PC-3 (cell line): ENCODE results near the gene TTC9B.

Source experiments
- CTCF ChIP-seq: fragments of 300-600 bp; sonication (generic); conservative IDR thresholded peaks from 2 replicates; pipeline ENCODE4 v1.5.1; 2017; ENCODE audit warnings: antibody characterized with exemption, low read depth, mild to moderate bottlenecking, low read length
- EZH2 ChIP-seq: fragments of 300-600 bp; sonication (generic); IDR thresholded peaks from one replicate; pipeline ENCODE4 v1.6.1; 2017; ENCODE audit warnings: antibody characterized with exemption, mild to moderate bottlenecking, low read length; ENCODE audit not compliant: unreplicated experiment

- no peak for TF ChIP-seq CTCF
- TF ChIP-seq EZH2, result no peak
Measured at GRCh38 chr19:40198272-40198990, 19.8 kb downstream of the TTC9B start.
